Ammon's horn (tissue), 1 donor: ENCODE measurements around the gene TBL2.
A peak's percentile ranks its signal among the peaks of the same experiment; 100 is the strongest.
"Not testable (repeated sequence)": the region's sequence is repeated elsewhere in the genome, so short reads cannot be mapped to it uniquely, and the experiment has no call there.

Source experiments
- DNase-seq: peaks from one replicate; pipeline ENCODE4 v3.0.0-alpha.2; 2016; ENCODE audit warnings: low spot score

Gene TBL2

GRCh38 chr7:73535918-73536317, 42.5 kb downstream of the TBL2 start:
- DNase-seq: not testable (repeated sequence)

GRCh38 chr7:73533742-73534141, 44.6 kb downstream of the TBL2 start:
- no peak for DNase-seq

- no peak for DNase-seq
These were observed 46.2 kb downstream of the TBL2 start for GRCh38 chr7:73532224-73532623.

- no peak for DNase-seq
These were observed 47.6 kb downstream of the TBL2 start for GRCh38 chr7:73530800-73531199.

GRCh38 chr7:73526896-73527821, 51.2 kb downstream of the TBL2 start:
- DNase-seq: no peak

GRCh38 chr7:73526158-73526494, 52.3 kb downstream of the TBL2 start:
- DNase-seq: not testable (repeated sequence)

- peak; percentile 99 for DNase-seq
These were observed 56.1 kb downstream of the TBL2 start, which contains the start of gene BAZ1B for GRCh38 chr7:73522105-73522872. BAZ1B (minus strand) TSS chr7:73522293; CDS start chr7:73521933, 360 bp downstream.

GRCh38 chr7:73521636-73522104, 56.7 kb downstream of the TBL2 start:
- no peak for DNase-seq

GRCh38 chr7:73520673-73521635, 57.4 kb downstream of the TBL2 start:
- DNase-seq: no peak

- DNase-seq: no peak
These were observed 58.3 kb downstream of the TBL2 start for GRCh38 chr7:73519867-73520672.

- DNase-seq: no peak
These were observed 59.9 kb downstream of the TBL2 start for GRCh38 chr7:73518470-73518869.
